ENCODE measurements around the gene TMPRSS4. TPM values are rescaled to one million over a fixed set of nuclear protein-coding genes. Genes with fewer than 3 reads are reported as not detected.

The TMPRSS4 gene
- total RNA-seq, 1 experiment from 2014 or later, result not detected

DNA sequence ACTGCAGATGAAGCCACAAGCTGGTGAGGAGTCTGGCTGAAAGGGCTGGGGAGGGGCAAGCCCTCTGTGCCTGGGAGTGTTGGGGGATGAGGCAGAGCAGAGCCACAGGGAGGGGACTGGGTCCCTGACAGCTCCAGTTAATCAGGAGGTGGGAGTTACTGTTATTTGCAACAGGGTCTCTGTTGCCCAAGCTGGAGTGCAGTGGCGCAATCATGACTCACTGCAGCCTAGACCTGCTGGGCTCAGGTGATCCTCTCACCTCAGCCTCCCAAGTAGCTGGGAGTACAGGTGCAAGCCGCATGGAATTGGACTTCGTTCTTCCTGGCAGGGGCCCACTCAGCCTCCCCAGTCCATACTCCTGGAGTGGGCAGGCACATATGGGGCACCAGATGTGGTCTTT is 91.9 kb downstream of the TMPRSS4 start:
- in situ Hi-C loops (cut with HindIII; ENCODE audit: low pct_unique_long_range_greater_than_20kb, low sequenced_read_pairs) (no loop called here), intact Hi-C loops (cut with micrococcal nuclease; ENCODE audit: unreplicated experiment) (no loop called here)
- POLR2A ChIA-PET, result no interaction called here
- BruUV-seq (replicated peaks), result no TSS peak
- TF ChIP-seq TCF7L2 (IDR thresholded peaks at IDR 0.05; ENCODE audit: low read depth, low read length) (no peak), POLR2AphosphoS5 (IDR thresholded peaks at IDR 0.05; ENCODE audit: low read depth, low read length) (no peak), SIN3A (IDR thresholded peaks at IDR 0.05; ENCODE audit: borderline replicate concordance, insufficient read depth, low read depth, low read length) (no peak)
- TF ChIP-seq, protein P1, sequence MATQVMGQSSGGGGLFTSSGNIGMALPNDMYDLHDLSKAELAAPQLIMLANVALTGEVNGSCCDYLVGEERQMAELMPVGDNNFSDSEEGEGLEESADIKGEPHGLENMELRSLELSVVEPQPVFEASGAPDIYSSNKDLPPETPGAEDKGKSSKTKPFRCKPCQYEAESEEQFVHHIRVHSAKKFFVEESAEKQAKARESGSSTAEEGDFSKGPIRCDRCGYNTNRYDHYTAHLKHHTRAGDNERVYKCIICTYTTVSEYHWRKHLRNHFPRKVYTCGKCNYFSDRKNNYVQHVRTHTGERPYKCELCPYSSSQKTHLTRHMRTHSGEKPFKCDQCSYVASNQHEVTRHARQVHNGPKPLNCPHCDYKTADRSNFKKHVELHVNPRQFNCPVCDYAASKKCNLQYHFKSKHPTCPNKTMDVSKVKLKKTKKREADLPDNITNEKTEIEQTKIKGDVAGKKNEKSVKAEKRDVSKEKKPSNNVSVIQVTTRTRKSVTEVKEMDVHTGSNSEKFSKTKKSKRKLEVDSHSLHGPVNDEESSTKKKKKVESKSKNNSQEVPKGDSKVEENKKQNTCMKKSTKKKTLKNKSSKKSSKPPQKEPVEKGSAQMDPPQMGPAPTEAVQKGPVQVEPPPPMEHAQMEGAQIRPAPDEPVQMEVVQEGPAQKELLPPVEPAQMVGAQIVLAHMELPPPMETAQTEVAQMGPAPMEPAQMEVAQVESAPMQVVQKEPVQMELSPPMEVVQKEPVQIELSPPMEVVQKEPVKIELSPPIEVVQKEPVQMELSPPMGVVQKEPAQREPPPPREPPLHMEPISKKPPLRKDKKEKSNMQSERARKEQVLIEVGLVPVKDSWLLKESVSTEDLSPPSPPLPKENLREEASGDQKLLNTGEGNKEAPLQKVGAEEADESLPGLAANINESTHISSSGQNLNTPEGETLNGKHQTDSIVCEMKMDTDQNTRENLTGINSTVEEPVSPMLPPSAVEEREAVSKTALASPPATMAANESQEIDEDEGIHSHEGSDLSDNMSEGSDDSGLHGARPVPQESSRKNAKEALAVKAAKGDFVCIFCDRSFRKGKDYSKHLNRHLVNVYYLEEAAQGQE (IDR thresholded peaks at IDR 0.05; ENCODE audit: insufficient read depth in 1 of 2, low read depth in 2 of 2, low read length in 1 of 2), result no peak
- TF ChIP-seq, protein P2, sequence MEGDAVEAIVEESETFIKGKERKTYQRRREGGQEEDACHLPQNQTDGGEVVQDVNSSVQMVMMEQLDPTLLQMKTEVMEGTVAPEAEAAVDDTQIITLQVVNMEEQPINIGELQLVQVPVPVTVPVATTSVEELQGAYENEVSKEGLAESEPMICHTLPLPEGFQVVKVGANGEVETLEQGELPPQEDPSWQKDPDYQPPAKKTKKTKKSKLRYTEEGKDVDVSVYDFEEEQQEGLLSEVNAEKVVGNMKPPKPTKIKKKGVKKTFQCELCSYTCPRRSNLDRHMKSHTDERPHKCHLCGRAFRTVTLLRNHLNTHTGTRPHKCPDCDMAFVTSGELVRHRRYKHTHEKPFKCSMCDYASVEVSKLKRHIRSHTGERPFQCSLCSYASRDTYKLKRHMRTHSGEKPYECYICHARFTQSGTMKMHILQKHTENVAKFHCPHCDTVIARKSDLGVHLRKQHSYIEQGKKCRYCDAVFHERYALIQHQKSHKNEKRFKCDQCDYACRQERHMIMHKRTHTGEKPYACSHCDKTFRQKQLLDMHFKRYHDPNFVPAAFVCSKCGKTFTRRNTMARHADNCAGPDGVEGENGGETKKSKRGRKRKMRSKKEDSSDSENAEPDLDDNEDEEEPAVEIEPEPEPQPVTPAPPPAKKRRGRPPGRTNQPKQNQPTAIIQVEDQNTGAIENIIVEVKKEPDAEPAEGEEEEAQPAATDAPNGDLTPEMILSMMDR (IDR thresholded peaks at IDR 0.05), result no peak
- CTCF ChIA-PET, result no interaction called here
- Histone ChIP-seq H3K36me3 (ENCODE audit: control insufficient read depth, insufficient read depth, low read length) (no peaks in the 10 kb centered on the region), H3K9me3 (ENCODE audit: control insufficient read depth, insufficient read depth, low read depth, low read length) (no peaks in the 10 kb centered on the region), H3K27ac (ENCODE audit: low read length) (no peak overlapping the region), H3K4me3 (ENCODE audit: low read depth in 2 of 2, low read length in 2 of 2) (no peak overlapping the region), H3K4me1 (ENCODE audit: control insufficient read depth, insufficient read depth, low read length) (no peaks in the 10 kb centered on the region), H3K27me3 (ENCODE audit: control insufficient read depth, insufficient read depth, low read length) (peaks cover 10% of the 10 kb centered on the region)
- ATAC-seq, result no peak
- no peak for DNase-seq (ENCODE audit: low read depth, low spot score)

DNA sequence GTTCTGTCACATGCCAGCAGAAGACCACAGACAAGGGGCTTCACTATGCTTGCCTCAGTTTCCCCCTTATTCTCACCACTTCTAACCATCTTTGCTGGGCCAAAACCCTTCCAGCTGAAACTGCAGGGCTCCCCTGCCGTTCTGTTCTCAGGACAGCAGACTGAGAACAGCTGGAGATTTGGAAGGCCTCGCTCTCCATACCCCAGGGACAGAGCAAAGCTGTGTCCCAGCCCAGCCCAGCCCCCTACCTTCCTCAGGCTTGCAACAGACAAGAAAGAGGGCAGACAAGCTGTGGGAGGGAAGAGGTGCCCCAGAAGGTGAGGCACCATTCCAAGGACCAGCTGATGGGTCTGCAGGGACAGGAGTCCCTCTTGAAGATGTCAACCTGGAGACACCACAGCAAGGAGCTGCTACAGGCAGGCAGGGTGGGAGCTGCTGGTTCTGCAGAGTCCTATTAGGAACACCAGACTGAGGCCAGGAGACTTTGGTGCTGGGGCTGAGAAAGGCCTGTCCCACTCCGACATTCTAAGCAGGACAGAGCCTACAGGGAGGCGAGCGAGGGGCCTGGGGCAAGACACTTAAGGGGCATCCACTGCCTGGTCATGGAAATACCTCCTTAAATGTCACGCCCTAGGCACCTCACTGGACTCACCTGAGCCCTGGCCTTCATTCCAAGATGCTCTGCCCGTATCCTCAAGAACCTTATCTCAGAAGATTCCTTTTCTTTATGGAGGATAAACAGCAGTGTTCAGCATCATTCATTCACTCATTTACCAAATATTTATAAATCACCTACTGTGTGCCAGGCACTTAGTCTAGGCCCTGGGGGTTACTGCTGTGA is 92.6 kb downstream of the TMPRSS4 start:
- no peaks in the 10 kb centered on the region for H3K36me3 ChIP-seq (ENCODE audit: control insufficient read depth, insufficient read depth, low read length)
- no peaks in the 10 kb centered on the region for H3K4me1 ChIP-seq (ENCODE audit: control insufficient read depth, insufficient read depth, low read length)
- CTCF ChIA-PET, result interaction anchor here (0.6 to 0.8 kb wide), 3 partner anchors 15 to 362 kb away, joined by 3 to 7 read pairs (median 7); no protein-coding TSS in a partner anchor
- BruUV-seq (replicated peaks), result no TSS peak
- no peaks in the 10 kb centered on the region for H3K9me3 ChIP-seq (ENCODE audit: control insufficient read depth, insufficient read depth, low read depth, low read length)
- H3K4me3 ChIP-seq (ENCODE audit: low read depth in 2 of 2, low read length in 2 of 2), result no peak overlapping the region
- TF ChIP-seq, protein P1 (IDR thresholded peaks at IDR 0.05; ENCODE audit: insufficient read depth in 1 of 2, low read depth in 2 of 2, low read length in 1 of 2), result no peak
- TF ChIP-seq SIN3A (IDR thresholded peaks at IDR 0.05; ENCODE audit: borderline replicate concordance, insufficient read depth, low read depth, low read length) (no peak), POLR2AphosphoS5 (IDR thresholded peaks at IDR 0.05; ENCODE audit: low read depth, low read length) (no peak), TCF7L2 (IDR thresholded peaks at IDR 0.05; ENCODE audit: low read depth, low read length) (no peak)
- TF ChIP-seq, protein P2 (IDR thresholded peaks at IDR 0.05), result no peak
- in situ Hi-C loops (cut with HindIII; ENCODE audit: low pct_unique_long_range_greater_than_20kb, low sequenced_read_pairs) (no loop called here), intact Hi-C loops (cut with micrococcal nuclease; ENCODE audit: unreplicated experiment) (loop anchor here (2.0 kb wide), 1 partner anchor 21 kb away; no protein-coding TSS in a partner anchor)
- no peak overlapping the region for H3K27ac ChIP-seq (ENCODE audit: low read length)
- POLR2A ChIA-PET, result no interaction called here
- ATAC-seq (no peak), DNase-seq (ENCODE audit: low read depth, low spot score) (no peak)
- H3K27me3 ChIP-seq (ENCODE audit: control insufficient read depth, insufficient read depth, low read length), result peaks cover 10% of the 10 kb centered on the region

All from Panc1 (cell line).